Hematopoietic multipotent progenitor cell treated with erythropoietin and hydrocortisone succinate and interleukin-3 and kit ligand, for 8 days (in vitro differentiated cells): ENCODE data around the gene ANKRD60.
A peak's percentile ranks its signal among the peaks of the same experiment; 100 is the strongest.

Experiments used
- DNase-seq: peaks from one replicate; pipeline ENCODE4 v3.0.0-alpha.2; 2015

The ANKRD60 gene

GRCh38 chr20:58184063-58184462 lies 44.4 kb downstream of the ANKRD60 start:
- no peak for DNase-seq

- DNase-seq = no peak
Measured at GRCh38 chr20:58182521-58183140, 45.8 kb downstream of the ANKRD60 start.

- DNase-seq = peak; percentile 31
Measured at GRCh38 chr20:58179432-58180099, 48.9 kb downstream of the ANKRD60 start.

GRCh38 chr20:58179083-58179431 lies 49.4 kb downstream of the ANKRD60 start:
- no peak for DNase-seq

GRCh38 chr20:58177799-58178198 lies 50.7 kb downstream of the ANKRD60 start:
- no peak for DNase-seq

- DNase-seq = no peak
Measured at GRCh38 chr20:58175836-58176235, 52.6 kb downstream of the ANKRD60 start.

- no peak for DNase-seq
Measured at GRCh38 chr20:58175425-58175824, 53.0 kb downstream of the ANKRD60 start.

- DNase-seq = no peak
Measured at GRCh38 chr20:58174708-58175280, 53.7 kb downstream of the ANKRD60 start.

- DNase-seq = no peak
Measured at GRCh38 chr20:58173930-58174707, 54.3 kb downstream of the ANKRD60 start.

- DNase-seq = no peak
Measured at GRCh38 chr20:58173091-58173490, 55.4 kb downstream of the ANKRD60 start.

GRCh38 chr20:58171796-58172425 lies 56.5 kb downstream of the ANKRD60 start:
- no peak for DNase-seq

- no peak for DNase-seq
Measured at GRCh38 chr20:58169450-58169849, 59.0 kb downstream of the ANKRD60 start.

- DNase-seq = no peak
Measured at GRCh38 chr20:58168843-58169242, 59.6 kb downstream of the ANKRD60 start.

- no peak for DNase-seq
Measured at GRCh38 chr20:58167759-58168158, 60.7 kb downstream of the ANKRD60 start.
